ENCODE measurements around the gene CTU2. TPM values are rescaled to one million over a fixed set of nuclear protein-coding genes. Genes with fewer than 3 reads are reported as not detected.

The CTU2 gene
- total RNA-seq, 3 donors from 2014 or later, result 7.3 to 8.2 (median 7.8) TPM

GRCh38 chr16:88738151-88739084, 32.1 kb downstream of the CTU2 start:
- no peak for TF ChIP-seq POLR2A (IDR thresholded peaks at IDR 0.05)
- TF ChIP-seq POLR2AphosphoS5 (IDR thresholded peaks at IDR 0.05), result no peak
- TF ChIP-seq CTCF (IDR thresholded peaks at IDR 0.05), result no peak
- H3K4me1 ChIP-seq, result peaks cover 0 to 4% of the 10 kb centered on the region in 2 donors
- H3K27ac ChIP-seq, result peak overlapping the region; percentile 74 to 86
- H3K4me3 ChIP-seq, result no peak overlapping the region
- no peak for DNase-seq (ENCODE audit: low spot score in 2 of 2)
- H3K36me3 ChIP-seq, result peaks cover 7% of the 10 kb centered on the region
- H3K27me3 ChIP-seq, result no peaks in the 10 kb centered on the region
- intact Hi-C loops (cut with DNase I; ENCODE audit: low total_unique reads), result no loop called here
- no peaks in the 10 kb centered on the region for H3K9me3 ChIP-seq

GRCh38 chr16:88739139-88739976, 33.1 kb downstream of the CTU2 start:
- DNase-seq (ENCODE audit: low spot score in 2 of 2), result no peak
- Histone ChIP-seq H3K36me3 (peaks cover 4% of the 10 kb centered on the region), H3K27ac (peak overlapping the region; percentile 74 to 86), H3K4me1 (peaks cover 0 to 4% of the 10 kb centered on the region in 2 donors), H3K9me3 (no peaks in the 10 kb centered on the region), H3K27me3 (no peaks in the 10 kb centered on the region), H3K4me3 (no peak overlapping the region)
- no peak for TF ChIP-seq POLR2A (IDR thresholded peaks at IDR 0.05)
- TF ChIP-seq POLR2AphosphoS5 (IDR thresholded peaks at IDR 0.05), result no peak
- TF ChIP-seq CTCF (IDR thresholded peaks at IDR 0.05), result no peak
- intact Hi-C loops (cut with DNase I; ENCODE audit: low total_unique reads), result no loop called here

DNA sequence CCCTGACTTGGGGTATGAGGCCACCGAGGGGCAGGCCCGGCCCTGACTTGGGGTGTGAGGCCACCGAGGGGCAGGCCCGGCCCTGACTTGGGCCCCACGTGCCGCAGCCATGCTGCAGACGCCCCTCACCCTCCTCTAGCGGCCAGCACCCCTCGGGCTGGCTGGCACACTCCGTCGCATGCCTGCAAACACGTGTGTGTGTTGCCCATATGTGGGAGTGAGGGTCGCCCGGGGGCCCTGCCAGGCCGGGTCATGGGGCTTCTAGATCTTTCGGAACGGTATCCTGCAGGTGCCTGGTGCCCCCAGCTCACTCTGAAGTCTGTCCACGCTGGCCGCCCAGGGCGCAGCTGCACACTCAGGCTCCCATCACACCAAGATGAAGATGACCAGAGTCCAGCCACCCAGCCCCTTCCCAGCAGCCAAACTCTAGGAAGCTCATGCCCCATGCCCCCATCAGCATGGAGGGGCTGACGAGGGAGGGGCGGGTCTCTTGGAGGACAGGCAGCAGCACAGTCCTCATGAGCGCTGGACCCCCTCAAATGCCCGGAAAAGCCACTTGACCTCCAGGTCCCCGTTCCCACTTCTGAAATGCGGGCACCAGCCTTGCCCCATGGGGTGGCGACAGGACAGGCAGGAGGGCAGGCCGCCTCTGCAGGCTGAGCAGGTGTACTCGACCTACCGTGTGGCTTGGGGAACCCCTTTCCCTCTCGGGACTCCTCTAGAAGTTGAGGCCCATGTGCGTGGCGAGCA, 33.8 kb downstream of the CTU2 start:
- intact Hi-C loops (cut with DNase I; ENCODE audit: low total_unique reads), result loop anchor here (5.0 kb wide), 1 partner anchor 42 kb away; no protein-coding TSS in a partner anchor

DNA sequence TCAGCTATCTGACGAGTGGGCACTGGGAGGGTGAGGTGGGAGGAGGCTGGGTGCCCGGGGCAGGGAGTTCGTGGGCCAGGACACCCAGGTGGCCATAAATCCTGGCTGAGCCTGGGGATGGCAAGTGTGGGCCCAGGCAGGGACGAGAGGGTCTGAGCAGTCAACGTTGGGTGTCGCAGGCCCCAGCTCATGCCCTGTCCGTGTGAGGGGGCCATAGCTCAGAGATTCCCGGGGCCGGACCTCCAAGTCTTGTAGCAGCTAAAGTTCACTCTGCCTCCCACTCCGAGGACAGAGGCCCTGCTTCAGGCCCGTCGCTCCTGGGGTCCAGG, 34.4 kb downstream of the CTU2 start:
- intact Hi-C loops (cut with DNase I; ENCODE audit: low total_unique reads), result loop anchor here (5.0 kb wide), 1 partner anchor 42 kb away; no protein-coding TSS in a partner anchor
- no peak for DNase-seq (ENCODE audit: low spot score in 2 of 2)
- H3K4me1 ChIP-seq, result peaks cover 0 to 4% of the 10 kb centered on the region in 2 donors
- H3K9me3 ChIP-seq, result no peaks in the 10 kb centered on the region
- no peaks in the 10 kb centered on the region for H3K27me3 ChIP-seq
- no peak overlapping the region for H3K27ac ChIP-seq
- no peaks in the 10 kb centered on the region for H3K36me3 ChIP-seq
- no peak for TF ChIP-seq CTCF (IDR thresholded peaks at IDR 0.05)
- no peak for TF ChIP-seq POLR2AphosphoS5 (IDR thresholded peaks at IDR 0.05)
- TF ChIP-seq POLR2A (IDR thresholded peaks at IDR 0.05), result no peak
- no peak overlapping the region for H3K4me3 ChIP-seq

More for the DNA sequence above, 33.8 kb downstream of the CTU2 start:
- no peak for DNase-seq (ENCODE audit: low spot score in 2 of 2)
- peak overlapping the region; percentile 74 to 86 for H3K27ac ChIP-seq
- no peak overlapping the region for H3K4me3 ChIP-seq
- no peaks in the 10 kb centered on the region for H3K27me3 ChIP-seq
- no peaks in the 10 kb centered on the region for H3K9me3 ChIP-seq
- H3K36me3 ChIP-seq, result no peaks in the 10 kb centered on the region
- H3K4me1 ChIP-seq, result peaks cover 0 to 4% of the 10 kb centered on the region in 2 donors
- TF ChIP-seq CTCF (IDR thresholded peaks at IDR 0.05) (no peak), POLR2A (IDR thresholded peaks at IDR 0.05) (no peak), POLR2AphosphoS5 (IDR thresholded peaks at IDR 0.05) (no peak)

Measured in breast epithelium (tissue), 4 donors.